Neural crest cell (in vitro differentiated cells): Measurements from ENCODE around the gene RAB9B. TPM values are rescaled to one million over a fixed set of nuclear protein-coding genes. Genes with fewer than 3 reads are reported as not detected.

ENCODE experiments used
- DNase-seq: peaks from one replicate; pipeline ENCODE4 v3.0.0; 2021; ENCODE audit warnings: low read depth, mixed read lengths, low spot score
- H3K27ac Mint-ChIP-seq: one replicate; pipeline ENCODE4 v1.8.0; 2021; ENCODE audit warnings: mild to moderate bottlenecking, mixed read lengths; ENCODE audit not compliant: unreplicated experiment
- H3K27me3 Mint-ChIP-seq: 2 replicates; pipeline ENCODE4 v1.8.0; 2021; ENCODE audit warnings: low read depth, mild to moderate bottlenecking, mixed read lengths
- H3K36me3 Mint-ChIP-seq: 2 replicates; pipeline ENCODE4 v1.8.0; 2021; ENCODE audit warnings: low read depth, mild to moderate bottlenecking, mixed read lengths
- H3K4me1 Mint-ChIP-seq: 2 replicates; pipeline ENCODE4 v1.8.0; 2021; ENCODE audit warnings: mixed read lengths
- H3K4me3 Mint-ChIP-seq: one replicate; pipeline ENCODE4 v1.8.0; 2021; ENCODE audit warnings: mild to moderate bottlenecking, mixed read lengths
- H3K9me3 Mint-ChIP-seq: 2 replicates; pipeline ENCODE4 v1.8.0; 2021; ENCODE audit warnings: mixed read lengths
- total RNA-seq: library from RNA; stranded (reverse); gene quantifications from 2 replicates; pipeline ENCODE4 v1.2.1, GENCODE V29; 2021
- TF ChIP-seq, protein P1 (sequence below): fragments of 200-600 bp; sonication (generic); conservative IDR thresholded peaks from 2 replicates; pipeline ENCODE4 v1.5.0; 2021; ENCODE audit warnings: antibody characterized with exemption, mild to moderate bottlenecking

RAB9B gene
- total RNA-seq, 1 donor from 2014 or later, result 3.4 TPM

DNA sequence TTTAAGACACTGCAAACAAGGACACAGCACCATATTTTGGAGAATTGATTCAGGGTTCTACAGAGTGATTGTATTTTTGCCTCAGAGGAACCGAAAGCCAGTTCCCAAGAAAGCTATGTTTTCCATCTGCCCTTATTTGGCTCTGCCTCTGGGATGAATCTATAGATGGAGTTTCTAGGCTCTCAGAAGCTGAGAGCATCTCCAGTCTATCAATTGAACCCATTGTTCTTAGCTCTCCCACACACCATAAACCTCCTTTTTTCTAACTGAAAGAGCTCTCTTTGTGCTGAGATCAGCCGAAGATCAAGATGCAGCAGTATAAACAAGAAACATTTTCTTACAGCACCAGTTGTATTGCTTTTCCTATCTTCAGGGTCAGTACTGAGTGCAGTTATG is 38.5 kb downstream of the RAB9B start:
- Mint-ChIP-seq H3K4me3 (peak overlapping the region; percentile 69), H3K4me1 (peaks cover 56% of the 10 kb centered on the region), H3K27me3 (no peaks in the 10 kb centered on the region), H3K9me3 (no peaks in the 10 kb centered on the region), H3K36me3 (peaks cover 18% of the 10 kb centered on the region), H3K27ac (peak overlapping the region; percentile 91)
- TF ChIP-seq, protein P1, sequence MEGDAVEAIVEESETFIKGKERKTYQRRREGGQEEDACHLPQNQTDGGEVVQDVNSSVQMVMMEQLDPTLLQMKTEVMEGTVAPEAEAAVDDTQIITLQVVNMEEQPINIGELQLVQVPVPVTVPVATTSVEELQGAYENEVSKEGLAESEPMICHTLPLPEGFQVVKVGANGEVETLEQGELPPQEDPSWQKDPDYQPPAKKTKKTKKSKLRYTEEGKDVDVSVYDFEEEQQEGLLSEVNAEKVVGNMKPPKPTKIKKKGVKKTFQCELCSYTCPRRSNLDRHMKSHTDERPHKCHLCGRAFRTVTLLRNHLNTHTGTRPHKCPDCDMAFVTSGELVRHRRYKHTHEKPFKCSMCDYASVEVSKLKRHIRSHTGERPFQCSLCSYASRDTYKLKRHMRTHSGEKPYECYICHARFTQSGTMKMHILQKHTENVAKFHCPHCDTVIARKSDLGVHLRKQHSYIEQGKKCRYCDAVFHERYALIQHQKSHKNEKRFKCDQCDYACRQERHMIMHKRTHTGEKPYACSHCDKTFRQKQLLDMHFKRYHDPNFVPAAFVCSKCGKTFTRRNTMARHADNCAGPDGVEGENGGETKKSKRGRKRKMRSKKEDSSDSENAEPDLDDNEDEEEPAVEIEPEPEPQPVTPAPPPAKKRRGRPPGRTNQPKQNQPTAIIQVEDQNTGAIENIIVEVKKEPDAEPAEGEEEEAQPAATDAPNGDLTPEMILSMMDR, result no peak
- DNase-seq, result no peak

DNA sequence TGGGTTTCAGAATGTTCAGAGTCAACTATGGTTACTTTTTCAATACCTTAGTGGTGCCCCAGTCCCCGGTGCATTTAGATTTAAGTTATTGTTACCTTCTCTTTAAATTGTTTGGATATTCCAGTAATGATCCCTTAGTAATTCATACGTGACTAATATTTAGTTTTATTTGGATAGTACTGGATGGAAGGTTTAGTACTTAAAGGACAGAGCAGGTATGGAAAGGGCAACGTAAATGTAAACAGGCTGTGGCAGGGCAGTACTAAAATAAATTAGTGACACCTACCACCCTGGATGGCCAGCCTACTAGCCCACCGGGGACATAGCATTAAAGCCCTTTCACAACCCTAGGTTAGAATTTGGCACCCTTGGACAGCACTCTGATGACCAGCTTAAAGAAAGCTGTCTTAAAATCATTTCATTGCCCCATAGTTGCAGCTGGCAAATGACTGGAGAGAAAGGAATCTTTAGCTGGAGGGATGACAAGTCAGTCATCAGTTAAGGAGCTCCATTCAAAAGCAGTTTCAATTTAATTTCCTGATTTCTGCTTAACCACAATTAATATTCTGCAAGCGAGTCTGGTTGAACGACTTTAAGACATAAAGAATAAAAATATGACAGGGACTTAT is 39.0 kb downstream of the RAB9B start:
- H3K27me3 Mint-ChIP-seq, result no peaks in the 10 kb centered on the region
- H3K9me3 Mint-ChIP-seq, result no peaks in the 10 kb centered on the region
- peak overlapping the region; percentile 69 for H3K4me3 Mint-ChIP-seq
- TF ChIP-seq, protein P1, result no peak
- peaks cover 19% of the 10 kb centered on the region for H3K36me3 Mint-ChIP-seq
- DNase-seq, result no peak
- peaks cover 56% of the 10 kb centered on the region for H3K4me1 Mint-ChIP-seq
- H3K27ac Mint-ChIP-seq, result peak overlapping the region; percentile 91

DNA sequence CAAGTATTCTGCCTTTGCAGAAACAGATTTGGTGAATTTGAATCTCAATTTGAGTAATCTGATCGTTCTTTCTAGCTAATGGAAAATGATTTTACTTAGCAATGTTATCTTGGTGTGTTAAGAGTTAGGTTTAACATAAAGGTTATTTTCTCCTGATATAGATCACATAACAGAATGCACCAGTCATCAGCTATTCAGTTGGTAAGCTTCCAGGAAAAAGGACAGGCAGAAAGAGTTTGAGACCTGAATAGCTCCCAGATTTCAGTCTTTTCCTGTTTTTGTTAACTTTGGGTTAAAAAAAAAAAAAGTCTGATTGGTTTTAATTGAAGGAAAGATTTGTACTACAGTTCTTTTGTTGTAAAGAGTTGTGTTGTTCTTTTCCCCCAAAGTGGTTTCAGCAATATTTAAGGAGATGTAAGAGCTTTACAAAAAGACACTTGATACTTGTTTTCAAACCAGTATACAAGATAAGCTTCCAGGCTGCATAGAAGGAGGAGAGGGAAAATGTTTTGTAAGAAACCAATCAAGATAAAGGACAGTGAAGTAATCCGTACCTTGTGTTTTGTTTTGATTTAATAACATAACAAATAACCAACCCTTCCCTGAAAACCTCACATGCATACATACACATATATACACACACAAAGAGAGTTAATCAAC is 40.1 kb downstream of the RAB9B start:
- Mint-ChIP-seq H3K27me3 (no peaks in the 10 kb centered on the region), H3K4me1 (peaks cover 64% of the 10 kb centered on the region), H3K4me3 (peak overlapping the region; percentile 22), H3K36me3 (peaks cover 28% of the 10 kb centered on the region), H3K27ac (peak overlapping the region; percentile 81), H3K9me3 (no peaks in the 10 kb centered on the region)
- no peak for DNase-seq
- TF ChIP-seq, protein P1, result no peak

DNA sequence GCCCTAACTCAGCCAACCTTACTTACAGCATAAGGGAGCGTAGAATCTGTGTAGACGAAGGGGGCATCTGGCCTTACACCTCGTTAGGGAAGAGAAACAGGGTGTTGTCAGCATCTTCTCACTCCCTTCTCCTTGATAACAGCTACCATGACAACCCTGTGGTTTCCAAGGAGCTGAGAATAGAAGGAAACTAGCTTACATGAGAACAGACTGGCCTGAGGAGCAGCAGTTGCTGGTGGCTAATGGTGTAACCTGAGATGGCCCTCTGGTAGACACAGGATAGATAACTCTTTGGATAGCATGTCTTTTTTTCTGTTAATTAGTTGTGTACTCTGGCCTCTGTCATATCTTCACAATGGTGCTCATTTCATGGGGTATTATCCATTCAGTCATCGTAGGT is 40.8 kb downstream of the RAB9B start:
- no peak for DNase-seq
- H3K27ac Mint-ChIP-seq, result no peak overlapping the region
- H3K36me3 Mint-ChIP-seq, result peaks cover 34% of the 10 kb centered on the region

DNA sequence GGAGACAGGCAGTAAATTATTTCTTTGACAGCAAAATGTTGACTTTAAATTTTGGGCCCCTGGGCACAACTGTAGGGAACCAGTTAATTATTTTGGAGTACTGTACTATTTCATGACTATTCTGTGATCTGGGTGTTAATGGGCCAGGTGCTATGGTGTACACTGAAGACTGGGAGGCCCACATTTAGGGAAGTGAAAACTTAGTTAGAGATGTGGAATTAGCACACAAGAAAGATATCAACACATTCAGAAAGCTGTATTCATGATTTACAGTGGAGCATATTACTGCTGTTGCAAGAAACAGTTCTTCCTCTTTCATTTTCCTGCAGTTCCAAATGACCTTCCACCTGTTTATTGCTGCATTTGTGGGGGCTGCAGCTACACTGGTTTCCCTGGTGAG is 43.1 kb downstream of the RAB9B start:
- peak overlapping the region; percentile 4 for H3K27ac Mint-ChIP-seq
- no peaks in the 10 kb centered on the region for H3K27me3 Mint-ChIP-seq
- peaks cover 42% of the 10 kb centered on the region for H3K36me3 Mint-ChIP-seq
- H3K4me3 Mint-ChIP-seq, result peak overlapping the region; percentile 2
- DNase-seq, result no peak
- TF ChIP-seq, protein P1, result no peak
- peaks cover 63% of the 10 kb centered on the region for H3K4me1 Mint-ChIP-seq
- no peaks in the 10 kb centered on the region for H3K9me3 Mint-ChIP-seq

More for the DNA sequence above, 40.8 kb downstream of the RAB9B start:
- TF ChIP-seq, protein P1, result no peak
- H3K27me3 Mint-ChIP-seq, result no peaks in the 10 kb centered on the region
- H3K4me1 Mint-ChIP-seq, result peaks cover 65% of the 10 kb centered on the region
- H3K4me3 Mint-ChIP-seq, result peak overlapping the region; percentile 11
- no peaks in the 10 kb centered on the region for H3K9me3 Mint-ChIP-seq
